ENCODE measurements around the gene NOC4L. TPM values are rescaled to one million over a fixed set of nuclear protein-coding genes. Genes with fewer than 3 reads are reported as not detected.
"Not testable (repeated sequence)": the region's sequence is repeated elsewhere in the genome, so short reads cannot be mapped to it uniquely, and the experiment has no call there.

NOC4L gene
- total RNA-seq, 2 experiments from 2014 or later, result 23.4 to 23.6 TPM

- peaks cover 5% of the 10 kb centered on the region for H3K9me3 Mint-ChIP-seq
- no peak overlapping the region for H3K27ac Mint-ChIP-seq
- no peaks in the 10 kb centered on the region for H3K27me3 Mint-ChIP-seq
- H3K4me1 Mint-ChIP-seq, result no peaks in the 10 kb centered on the region
- POLR2A ChIA-PET, result interaction anchor here (1.6 kb wide), 1 partner anchor 14 kb away, joined by 4 read pairs; no protein-coding TSS in a partner anchor
- CTCF ChIA-PET, result no interaction called here
- no peak overlapping the region for H3K4me3 Mint-ChIP-seq
- no peak for DNase-seq
- H3K36me3 Mint-ChIP-seq (ENCODE audit: low read depth), result peaks cover 20% of the 10 kb centered on the region
Observed at GRCh38 chr12:132131229-132131628, 13.0 kb upstream of the NOC4L start.

- no peak for DNase-seq
- H3K4me3 Mint-ChIP-seq, result no peak overlapping the region
- ChIA-PET POLR2A (interaction anchor here (1.6 kb wide), 1 partner anchor 14 kb away, joined by 4 read pairs; no protein-coding TSS in a partner anchor), CTCF (interaction anchor here (1.2 kb wide), 1 partner anchor 421 kb away, joined by 4 read pairs; the partner anchor contains the start of gene SFSWAP)
- peaks cover 13% of the 10 kb centered on the region for H3K36me3 Mint-ChIP-seq (ENCODE audit: low read depth)
- H3K27ac Mint-ChIP-seq, result no peak overlapping the region
- peaks cover 5% of the 10 kb centered on the region for H3K9me3 Mint-ChIP-seq
- H3K27me3 Mint-ChIP-seq, result no peaks in the 10 kb centered on the region
- no peaks in the 10 kb centered on the region for H3K4me1 Mint-ChIP-seq
Observed at GRCh38 chr12:132131952-132132351, 12.3 kb upstream of the NOC4L start.

- peaks cover 7% of the 10 kb centered on the region for H3K9me3 Mint-ChIP-seq
- peaks cover 16% of the 10 kb centered on the region for H3K36me3 Mint-ChIP-seq (ENCODE audit: low read depth)
- H3K27me3 Mint-ChIP-seq, result no peaks in the 10 kb centered on the region
- ChIA-PET POLR2A (interaction anchor here (1.6 kb wide), 1 partner anchor 13 kb away, joined by 4 read pairs; no protein-coding TSS in a partner anchor), CTCF (interaction anchor here (1.2 kb wide), 1 partner anchor 422 kb away, joined by 4 read pairs; the partner anchor contains the start of gene SFSWAP)
- H3K4me3 Mint-ChIP-seq, result no peak overlapping the region
- no peak overlapping the region for H3K27ac Mint-ChIP-seq
- DNase-seq, result no peak
- H3K4me1 Mint-ChIP-seq, result no peaks in the 10 kb centered on the region
Observed at GRCh38 chr12:132132609-132133430, 11.4 kb upstream of the NOC4L start.

- Mint-ChIP-seq H3K27me3 (no peaks in the 10 kb centered on the region), H3K36me3 (ENCODE audit: low read depth) (peaks cover 13% of the 10 kb centered on the region), H3K4me3 (no peak overlapping the region), H3K9me3 (peaks cover 3% of the 10 kb centered on the region), H3K27ac (no peak overlapping the region), H3K4me1 (no peaks in the 10 kb centered on the region)
- POLR2A ChIA-PET, result no interaction called here
- CTCF ChIA-PET, result no interaction called here
- no peak for DNase-seq
Observed at GRCh38 chr12:132133952-132134652, 10.2 kb upstream of the NOC4L start.

- H3K9me3 Mint-ChIP-seq, DNase-seq, H3K4me1 Mint-ChIP-seq, H3K27ac Mint-ChIP-seq, H3K4me3 Mint-ChIP-seq, CTCF ChIA-PET, H3K27me3 Mint-ChIP-seq, POLR2A ChIA-PET: not testable (repeated sequence)
- H3K36me3 Mint-ChIP-seq (ENCODE audit: low read depth), result peaks cover 18% of the 10 kb centered on the region
Observed at GRCh38 chr12:132134653-132135183, 9.5 kb upstream of the NOC4L start.

GRCh38 chr12:132136226-132136625, 8.0 kb upstream of the NOC4L start:
- H3K9me3 Mint-ChIP-seq, POLR2A ChIA-PET, H3K27ac Mint-ChIP-seq, H3K4me3 Mint-ChIP-seq, CTCF ChIA-PET, H3K4me1 Mint-ChIP-seq, H3K27me3 Mint-ChIP-seq, DNase-seq: not testable (repeated sequence)
- peaks cover 22% of the 10 kb centered on the region for H3K36me3 Mint-ChIP-seq (ENCODE audit: low read depth)

GRCh38 chr12:132137483-132138125, 6.7 kb upstream of the NOC4L start:
- Mint-ChIP-seq H3K27ac (no peak overlapping the region), H3K27me3 (no peaks in the 10 kb centered on the region), H3K4me1 (peaks cover 4% of the 10 kb centered on the region), H3K9me3 (peaks cover 3% of the 10 kb centered on the region), H3K4me3 (no peak overlapping the region), H3K36me3 (ENCODE audit: low read depth) (peaks cover 24% of the 10 kb centered on the region)
- ChIA-PET POLR2A (no interaction called here), CTCF (interaction anchor here (0.7 kb wide), 1 partner anchor 16 kb away, joined by 3 read pairs; no protein-coding TSS in a partner anchor)
- no peak for DNase-seq

GRCh38 chr12:132138941-132139871, 5.1 kb upstream of the NOC4L start:
- ChIA-PET CTCF (no interaction called here), POLR2A (no interaction called here)
- peaks cover 11% of the 10 kb centered on the region for H3K4me1 Mint-ChIP-seq
- no peak overlapping the region for H3K27ac Mint-ChIP-seq
- peaks cover 28% of the 10 kb centered on the region for H3K36me3 Mint-ChIP-seq (ENCODE audit: low read depth)
- H3K27me3 Mint-ChIP-seq, result no peaks in the 10 kb centered on the region
- H3K4me3 Mint-ChIP-seq, result no peak overlapping the region
- peaks cover 3% of the 10 kb centered on the region for H3K9me3 Mint-ChIP-seq
- no peak for DNase-seq

- H3K9me3 Mint-ChIP-seq, result peaks cover 3% of the 10 kb centered on the region
- no peak overlapping the region for H3K4me3 Mint-ChIP-seq
- POLR2A ChIA-PET, result no interaction called here
- no peak overlapping the region for H3K27ac Mint-ChIP-seq
- H3K36me3 Mint-ChIP-seq (ENCODE audit: low read depth), result peaks cover 29% of the 10 kb centered on the region
- CTCF ChIA-PET, result no interaction called here
- H3K27me3 Mint-ChIP-seq, result no peaks in the 10 kb centered on the region
- no peak for DNase-seq
- peaks cover 15% of the 10 kb centered on the region for H3K4me1 Mint-ChIP-seq
Observed at GRCh38 chr12:132139912-132140311, 4.3 kb upstream of the NOC4L start.

- H3K4me3 Mint-ChIP-seq, result no peak overlapping the region
- peaks cover 3% of the 10 kb centered on the region for H3K9me3 Mint-ChIP-seq
- peaks cover 29% of the 10 kb centered on the region for H3K36me3 Mint-ChIP-seq (ENCODE audit: low read depth)
- DNase-seq, result no peak
- POLR2A ChIA-PET, result no interaction called here
- H3K27ac Mint-ChIP-seq, result no peak overlapping the region
- H3K4me1 Mint-ChIP-seq, result peaks cover 21% of the 10 kb centered on the region
- no peaks in the 10 kb centered on the region for H3K27me3 Mint-ChIP-seq
- CTCF ChIA-PET, result no interaction called here
Observed at GRCh38 chr12:132140501-132140900, 3.8 kb upstream of the NOC4L start.

GRCh38 chr12:132140918-132141841, 3.1 kb upstream of the NOC4L start:
- ChIA-PET CTCF (no interaction called here), POLR2A (interaction anchor here (1.0 kb wide), 1 partner anchor 31 kb away, joined by 3 read pairs; no protein-coding TSS in a partner anchor)
- DNase-seq, result no peak
- Mint-ChIP-seq H3K36me3 (ENCODE audit: low read depth) (peaks cover 30% of the 10 kb centered on the region), H3K27me3 (no peaks in the 10 kb centered on the region), H3K27ac (no peak overlapping the region), H3K4me1 (peaks cover 28% of the 10 kb centered on the region), H3K4me3 (no peak overlapping the region), H3K9me3 (peaks cover 3% of the 10 kb centered on the region)

Data from activated CD4-positive, alpha-beta memory T cell treated with anti-CD3 and anti-CD28 coated beads, Interleukin-2, amount 10 ng/mL, durations not matched to agents 7 days and 5 days (primary cell).